IMR-90 (cell line): ENCODE results near the gene LTN1. TPM values are rescaled to one million over a fixed set of nuclear protein-coding genes. Genes with fewer than 3 reads are reported as not detected.
A peak's percentile ranks its signal among the peaks of the same experiment; 100 is the strongest.

Source experiments
- ATAC-seq: fragments of 200-7000 bp; cut with Tn5 transposase; 2 replicates; pipeline ENCODE4 v1.9.1; 2020; ENCODE audit warnings: low read depth, mild to moderate bottlenecking, moderate library complexity
- BruUV-seq: library from RNA; stranded (reverse); fragments of 400-500 nt; replicated peaks from 2 replicates; lab custom pipeline; 2021; lab: Mats Ljungman, UMichigan
- CTCF ChIA-PET: fragments of 300-600 bp; formaldehyde crosslinking; extraction: SDS; loops from one replicate; lab custom pipeline; 2021; ENCODE audit warnings: antibody characterized with exemption; lab: Yijun Ruan, JAX
- POLR2A ChIA-PET: fragments of 300-600 bp; sonication (Branson Sonifier 250); formaldehyde crosslinking; loops from one replicate; lab custom pipeline; 2022; ENCODE audit warnings: antibody characterized with exemption; ENCODE audit not compliant: unreplicated experiment; lab: Charles Lee
- DNase-seq: peaks from one replicate; pipeline ENCODE4 v3.0.0; 2013
- H2AFZ ChIP-seq: replicated peaks from 2 replicates; pipeline ENCODE3; 2013; ENCODE audit warnings: low read length, mild to moderate bottlenecking; ENCODE audit not compliant: poor library complexity
- H2AK5ac ChIP-seq: 2 replicates; pipeline ENCODE4 v1.6.1; 2013; ENCODE audit warnings: low read depth, low read length, inconsistent platforms
- H2AK9ac ChIP-seq: replicated peaks from 2 replicates; pipeline ENCODE3; 2013; ENCODE audit warnings: mild to moderate bottlenecking, low read depth, low read length, moderate library complexity; ENCODE audit not compliant: poor library complexity
- H2BK120ac ChIP-seq: 2 replicates; pipeline ENCODE4 v1.6.1; 2013; ENCODE audit warnings: low read depth, low read length, inconsistent platforms
- H2BK15ac ChIP-seq: 3 replicates; pipeline ENCODE4 v1.6.1; 2013; ENCODE audit warnings: low read depth, low read length, inconsistent platforms
- H2BK20ac ChIP-seq: 2 replicates; pipeline ENCODE4 v1.6.1; 2013; ENCODE audit warnings: low read depth, mild to moderate bottlenecking, inconsistent platforms, low read length, moderate library complexity
- H2BK5ac ChIP-seq: 2 replicates; pipeline ENCODE4 v1.6.1; 2013; ENCODE audit warnings: mild to moderate bottlenecking, low read depth, low read length, inconsistent platforms; ENCODE audit not compliant: poor library complexity, severe bottlenecking
- H3K14ac ChIP-seq: replicated peaks from 2 replicates; pipeline ENCODE4 v1.6.1; 2013; ENCODE audit warnings: low read depth, low read length, inconsistent platforms
- H3K18ac ChIP-seq: 2 replicates; pipeline ENCODE4 v1.6.1; 2013; ENCODE audit warnings: low read depth, low read length, control low read depth
- H3K23ac ChIP-seq: 2 replicates; pipeline ENCODE4 v1.6.1; 2013; ENCODE audit warnings: low read depth, low read length, inconsistent platforms
- H3K27ac ChIP-seq: 2 replicates; pipeline ENCODE4 v1.5.1; 2013; ENCODE audit warnings: mild to moderate bottlenecking, control low read depth, low read length; ENCODE audit not compliant: insufficient read depth
- H3K27me3 ChIP-seq: 2 replicates; pipeline ENCODE4 v1.6.1; 2013; ENCODE audit warnings: low read length; ENCODE audit not compliant: control insufficient read depth, insufficient read depth
- H3K36me3 ChIP-seq: 2 replicates; pipeline ENCODE4 v1.6.1; 2013; ENCODE audit warnings: low read length, mixed read lengths; ENCODE audit not compliant: control insufficient read depth, insufficient read depth
- H3K4ac ChIP-seq: 2 replicates; pipeline ENCODE4 v1.6.1; 2013; ENCODE audit warnings: low read depth, low read length, inconsistent platforms
- H3K4me1 ChIP-seq: 2 replicates; pipeline ENCODE4 v1.6.1; 2013; ENCODE audit warnings: low read length, mixed read lengths; ENCODE audit not compliant: control insufficient read depth, insufficient read depth
- H3K4me2 ChIP-seq: 2 replicates; pipeline ENCODE4 v1.6.1; 2013; ENCODE audit warnings: low read depth, mild to moderate bottlenecking, control low read depth, low read length, moderate library complexity
- H3K4me3 ChIP-seq: 2 replicates; pipeline ENCODE4 v1.5.1; 2013; ENCODE audit warnings: low read depth, mild to moderate bottlenecking, control low read depth, low read length, moderate library complexity; ENCODE audit not compliant: insufficient read depth
- H3K56ac ChIP-seq: 2 replicates; pipeline ENCODE4 v1.6.1; 2013; ENCODE audit warnings: low read length, inconsistent platforms; ENCODE audit not compliant: insufficient read depth; ENCODE audit errors: extremely low read depth
- H3K79me1 ChIP-seq, 2 experiments: 2 replicates each; pipeline ENCODE4 v1.6.1; 2013; ENCODE audit warnings: low read length in 2 of 2, inconsistent platforms in 1 of 2, low read depth in 1 of 2
- H3K9ac ChIP-seq: 2 replicates; pipeline ENCODE4 v1.6.1; 2013; ENCODE audit warnings: low read depth, low read length, control low read depth
- H3K9me1 ChIP-seq: 2 replicates; pipeline ENCODE4 v1.6.1; 2013; ENCODE audit warnings: low read length, inconsistent platforms; ENCODE audit not compliant: insufficient read depth
- H3K9me3 ChIP-seq: 2 replicates; pipeline ENCODE4 v1.6.1; 2013; ENCODE audit warnings: low read length; ENCODE audit not compliant: control insufficient read depth, insufficient read depth
- H4K20me1 ChIP-seq: 2 replicates; pipeline ENCODE4 v1.6.1; 2013; ENCODE audit warnings: low read length, inconsistent platforms; ENCODE audit not compliant: insufficient read depth
- H4K5ac ChIP-seq: 2 replicates; pipeline ENCODE4 v1.6.1; 2013; ENCODE audit warnings: mild to moderate bottlenecking, low read depth, low read length, control low read depth
- H4K8ac ChIP-seq, 2 experiments: 2 replicates each; pipeline ENCODE4 v1.6.1; 2013; ENCODE audit warnings: low read depth in 2 of 2, low read length in 2 of 2, control low read depth in 1 of 2, inconsistent platforms in 1 of 2
- H4K91ac ChIP-seq: 2 replicates; pipeline ENCODE4 v1.6.1; 2013; ENCODE audit warnings: low read depth, low read length, inconsistent platforms; ENCODE audit not compliant: insufficient read depth
- MAFK ChIP-seq: IDR thresholded peaks from 2 replicates; pipeline ENCODE4 v1.6.1; 2012; ENCODE audit warnings: low read depth, low read length, improper control_type of control experiment
- NFE2L2 ChIP-seq: fragments of 150-350 bp; IDR thresholded peaks from 2 replicates; pipeline ENCODE4 v1.6.1; 2016; ENCODE audit warnings: low read depth, mild to moderate bottlenecking, low read length
- WGBS, 2 experiments: methylation state at CpG; one replicate each; pipeline versions ENCODE4 v1.1.5 to v1.1.7; 2013; ENCODE audit warnings: missing lambda C conversion rate in 2 of 2; ENCODE audit not compliant: insufficient read length in 1 of 2; ENCODE audit errors: extremely low coverage in 2 of 2; 5-methylcytosine and 5-hydroxymethylcytosine counted together
- dilution Hi-C: fragments of 300-500 bp; cut with HindIII; formaldehyde crosslinking; loops from one replicate; pipeline ENCODE4 v1.14.3; 2018; ENCODE audit warnings: low sequenced_read_pairs; ENCODE audit not compliant: unreplicated experiment
- in situ Hi-C: fragments of 300-500 bp; cut with MboI; formaldehyde crosslinking; loops from 3 replicates; pipeline ENCODE4 v1.14.3; 2019; ENCODE audit warnings: low sequenced_read_pairs, inconsistent platforms, mixed read lengths
- intact Hi-C: fragments of 100-400 bp; cut with micrococcal nuclease; formaldehyde crosslinking; loops from 2 replicates; pipeline ENCODE4 v1.10.0; 2022
- polyA plus RNA-seq, 3 experiments: library from polyadenylated mRNA; depleted of rRNA; stranded (reverse); fragments of >200 nt; gene quantifications; 2 replicates each; pipeline ENCODE4 v1.2.3, GENCODE V29; 2012; ENCODE audit warnings: low replicate concordance in 1 of 3
- total RNA-seq: library from RNA; depleted of rRNA; stranded (reverse); fragments of >200 nt; gene quantifications from 2 replicates; pipeline ENCODE4 v1.2.3, GENCODE V29; 2012

LTN1 gene
- total and polyA plus RNA-seq, 2 of the 4 experiments (the other 2 are of a cell fraction), result 6.7 to 35.5 TPM

DNA sequence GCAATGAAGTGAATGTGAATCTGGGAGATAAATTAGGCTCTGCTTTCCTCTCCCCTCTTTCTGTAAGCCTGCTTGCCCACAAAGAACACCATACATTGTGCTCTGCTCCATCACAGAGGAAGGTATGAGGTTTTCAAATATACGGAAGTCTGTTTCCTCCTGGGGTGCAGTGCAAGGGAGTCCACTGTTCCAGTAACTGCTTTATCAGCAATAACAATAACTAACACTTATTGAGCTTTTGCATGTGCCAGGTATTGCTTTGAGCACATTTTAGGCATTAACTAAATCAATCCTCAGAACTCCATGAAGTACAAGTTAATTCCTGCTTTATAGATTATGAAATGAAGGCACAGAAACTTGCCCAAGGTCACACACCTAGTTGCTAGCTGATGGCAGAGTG is 10.0 kb downstream of the LTN1 start:
- TF ChIP-seq NFE2L2 (no peak), MAFK (peak; percentile 35; the same call in 1 of the 2 replicates)
- ChIA-PET CTCF (no interaction called here), POLR2A (no interaction called here)
- Histone ChIP-seq H2AK9ac (no peak overlapping the region), H2BK15ac (no peak overlapping the region), H2AFZ (no peak overlapping the region), H4K20me1 (no peaks in the 10 kb centered on the region), H3K9ac (no peak overlapping the region), H3K36me3 (peaks cover 22% of the 10 kb centered on the region), H2BK5ac (no peak overlapping the region), H4K8ac (no peak overlapping the region), H3K79me1 (peaks cover 9 to 12% of the 10 kb centered on the region in 2 experiments; a peak in 3 of 4 replicates), H3K27me3 (no peaks in the 10 kb centered on the region), H3K18ac (no peak overlapping the region), H3K4me1 (no peaks in the 10 kb centered on the region), H3K4ac (no peak overlapping the region), H2BK120ac (no peak overlapping the region), H3K4me3 (no peak overlapping the region), H4K5ac (no peak overlapping the region), H3K9me1 (no peaks in the 10 kb centered on the region), H3K9me3 (no peaks in the 10 kb centered on the region), H3K27ac (no peak overlapping the region), H3K14ac (no peak overlapping the region), H3K56ac (no peak overlapping the region), H3K4me2 (no peak overlapping the region), H4K91ac (no peak overlapping the region), H2AK5ac (no peak overlapping the region), H3K23ac (no peak overlapping the region), H2BK20ac (no peak overlapping the region)
- ATAC-seq (no peak), DNase-seq (no peak)
- WGBS, 2 experiments, result no CpG with 5 or more reads among the region's 1 CpG
- intact Hi-C loops, result no loop called here
- BruUV-seq, result no TSS peak
- dilution Hi-C loops, result no loop called here
- in situ Hi-C loops, result no loop called here
